HepG2 (cell line): ENCODE data around the gene CNOT1. TPM values are rescaled to one million over a fixed set of nuclear protein-coding genes. Genes with fewer than 3 reads are reported as not detected.

ENCODE experiments used
- ATF7-NPFF ChIP-seq: sonication (generic); formaldehyde crosslinking; IDR thresholded peaks from 2 replicates; pipeline ENCODE4 v1.8.1; 2023; ENCODE audit warnings: mild to moderate bottlenecking, low read depth, missing genetic modification reagents, moderate library complexity
- JDP2 ChIP-seq: sonication (generic); formaldehyde crosslinking; IDR thresholded peaks from 2 replicates; pipeline ENCODE4 v1.8.1; 2022; ENCODE audit warnings: missing genetic modification reagents, borderline replicate concordance
- KDM5A ChIP-seq: fragments of 200-600 bp; sonication (generic); IDR thresholded peaks from 2 replicates; pipeline ENCODE4 v1.7.0; 2018; ENCODE audit warnings: antibody characterized with exemption, mild to moderate bottlenecking, low read length, borderline replicate concordance
- MAZ ChIP-seq, 2 experiments: sonication (generic) in 1 of 2; formaldehyde crosslinking in 1 of 2; IDR thresholded peaks; 2 replicates each; pipeline versions ENCODE4 v1.5.0 to v1.6.1; 2012 to 2020; ENCODE audit warnings: low read depth in 2 of 2, mild to moderate bottlenecking in 2 of 2, borderline replicate concordance in 1 of 2, improper control_type of control experiment in 1 of 2, low read length in 1 of 2, missing genetic modification reagents in 1 of 2, moderate library complexity in 1 of 2
- NFKB2 ChIP-seq: sonication (generic); formaldehyde crosslinking; IDR thresholded peaks from 2 replicates; pipeline ENCODE4 v1.4.0; 2020; ENCODE audit warnings: missing genetic modification reagents, borderline replicate concordance
- PAX8 ChIP-seq: sonication (generic); formaldehyde crosslinking; IDR thresholded peaks from 2 replicates; pipeline ENCODE4 v1.8.0; 2022; ENCODE audit warnings: mild to moderate bottlenecking, missing genetic modification reagents, borderline replicate concordance
- SAP130 ChIP-seq: IDR thresholded peaks from 2 replicates; pipeline ENCODE4 v1.6.1; 2016; ENCODE audit warnings: low read depth
- ZNF598 ChIP-seq: sonication (generic); formaldehyde crosslinking; IDR thresholded peaks from 2 replicates; pipeline ENCODE4 v1.5.1; 2020; ENCODE audit warnings: mild to moderate bottlenecking, missing genetic modification reagents, borderline replicate concordance
- polyA plus RNA-seq, 8 experiments: library from polyadenylated mRNA; depleted of rRNA in 3 of 8; stranded (reverse) in 7 of 8; unstranded in 1 of 8; fragments of >200 nt; fragmentation: Illumina TruSeq in 4 of 8; extraction: Trizol in 4 of 8; gene quantifications; 2 replicates each; pipeline versions ENCODE4 v1.2.1 to v1.2.3, GENCODE V29; 2011 to 2016; ENCODE audit warnings: low read depth in 4 of 8, missing spikeins in 1 of 8, mixed read lengths in 1 of 8; ENCODE audit not compliant: insufficient read depth in 1 of 8
- total RNA-seq, 5 experiments: library from RNA; depleted of rRNA; stranded (reverse); fragments of >200 nt; fragmentation: Illumina TruSeq; extraction: Trizol; gene quantifications; 2 replicates each; pipeline ENCODE4 v1.2.3, GENCODE V29; 2016; ENCODE audit warnings: low read depth in 1 of 5
- TF ChIP-seq, protein P1 (sequence below): sonication (generic); formaldehyde crosslinking; IDR thresholded peaks from 2 replicates; pipeline ENCODE4 v1.5.1; 2020; ENCODE audit warnings: mild to moderate bottlenecking, moderate library complexity, missing genetic modification reagents
- TF ChIP-seq, protein P2 (sequence below): sonication (generic); formaldehyde crosslinking; IDR thresholded peaks from 2 replicates; pipeline ENCODE4 v1.5.1; 2020; ENCODE audit warnings: mild to moderate bottlenecking, missing genetic modification reagents, borderline replicate concordance
- TF ChIP-seq, protein P3 (sequence below): sonication (generic); formaldehyde crosslinking; IDR thresholded peaks from 2 replicates; pipeline ENCODE4 v1.4.0; 2020; ENCODE audit warnings: missing genetic modification reagents, mild to moderate bottlenecking, borderline replicate concordance
- TF ChIP-seq, protein P4 (sequence below): sonication (generic); formaldehyde crosslinking; IDR thresholded peaks from 2 replicates; pipeline ENCODE4 v1.5.1; 2020; ENCODE audit warnings: mild to moderate bottlenecking, missing genetic modification reagents, moderate library complexity
- TF ChIP-seq, protein P5 (sequence below): sonication (generic); formaldehyde crosslinking; IDR thresholded peaks from 2 replicates; pipeline ENCODE4 v1.5.0; 2020; ENCODE audit warnings: mild to moderate bottlenecking, missing genetic modification reagents
- TF ChIP-seq, protein P6 (sequence below): sonication (generic); formaldehyde crosslinking; IDR thresholded peaks from 2 replicates; pipeline ENCODE4 v1.5.1; 2020; ENCODE audit warnings: missing genetic modification reagents, mild to moderate bottlenecking, borderline replicate concordance

The CNOT1 gene
- total and polyA plus RNA-seq, 2 of the 13 experiments (the other 11 are each of a cell fraction or from before 2014, with no cell fraction given) = 188 to 232 TPM

DNA sequence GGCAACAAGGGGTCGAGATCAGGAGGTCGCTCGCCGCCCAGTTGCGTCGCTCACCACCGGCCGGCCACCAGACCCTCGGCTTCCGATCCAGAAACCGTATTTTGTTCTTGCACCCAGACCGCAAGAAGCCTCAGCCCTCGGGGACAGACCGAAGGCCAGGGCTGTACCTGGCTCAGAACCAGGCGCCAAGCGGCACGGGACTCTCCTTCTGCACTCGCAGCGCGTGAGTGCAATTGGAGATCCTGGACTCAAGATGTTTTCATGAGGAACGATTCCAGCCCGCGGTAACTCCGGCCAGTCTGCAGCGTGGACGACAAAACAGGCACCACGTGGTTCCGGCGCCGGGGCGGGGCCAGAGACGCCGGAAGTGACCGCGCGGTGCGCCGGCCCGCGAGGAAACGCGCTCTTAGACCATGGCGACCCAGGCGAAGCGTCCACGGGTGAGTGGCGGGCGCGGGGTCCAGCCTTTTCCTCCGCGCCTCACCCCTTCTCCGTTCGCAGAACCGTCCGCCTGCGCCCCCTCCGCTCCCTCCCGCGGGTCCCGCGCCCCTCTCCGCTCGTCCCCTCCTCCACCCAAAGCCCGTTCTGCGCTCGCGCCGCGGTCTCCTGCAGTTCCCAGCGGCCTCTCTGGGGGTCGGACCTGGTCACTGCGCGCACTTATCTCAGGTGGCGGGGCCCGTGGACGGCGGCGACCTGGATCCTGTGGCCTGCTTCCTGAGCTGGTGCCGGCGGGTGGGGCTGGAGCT, 114.3 kb downstream of the CNOT1 start, which contains the start of gene SETD6 (continued):
- TF ChIP-seq, protein P1, sequence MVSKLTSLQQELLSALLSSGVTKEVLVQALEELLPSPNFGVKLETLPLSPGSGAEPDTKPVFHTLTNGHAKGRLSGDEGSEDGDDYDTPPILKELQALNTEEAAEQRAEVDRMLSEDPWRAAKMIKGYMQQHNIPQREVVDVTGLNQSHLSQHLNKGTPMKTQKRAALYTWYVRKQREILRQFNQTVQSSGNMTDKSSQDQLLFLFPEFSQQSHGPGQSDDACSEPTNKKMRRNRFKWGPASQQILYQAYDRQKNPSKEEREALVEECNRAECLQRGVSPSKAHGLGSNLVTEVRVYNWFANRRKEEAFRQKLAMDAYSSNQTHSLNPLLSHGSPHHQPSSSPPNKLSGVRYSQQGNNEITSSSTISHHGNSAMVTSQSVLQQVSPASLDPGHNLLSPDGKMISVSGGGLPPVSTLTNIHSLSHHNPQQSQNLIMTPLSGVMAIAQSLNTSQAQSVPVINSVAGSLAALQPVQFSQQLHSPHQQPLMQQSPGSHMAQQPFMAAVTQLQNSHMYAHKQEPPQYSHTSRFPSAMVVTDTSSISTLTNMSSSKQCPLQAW = peak; percentile 63; the same call in 1 of the 2 replicates
- TF ChIP-seq ATF7-NPFF (CRISPR knock-in tag) = peak; percentile 97
- TF ChIP-seq ZNF598 (CRISPR knock-in tag) = peak; percentile 98
- peak; percentile 99 for TF ChIP-seq NFKB2 (CRISPR knock-in tag)
- TF ChIP-seq, protein P2, sequence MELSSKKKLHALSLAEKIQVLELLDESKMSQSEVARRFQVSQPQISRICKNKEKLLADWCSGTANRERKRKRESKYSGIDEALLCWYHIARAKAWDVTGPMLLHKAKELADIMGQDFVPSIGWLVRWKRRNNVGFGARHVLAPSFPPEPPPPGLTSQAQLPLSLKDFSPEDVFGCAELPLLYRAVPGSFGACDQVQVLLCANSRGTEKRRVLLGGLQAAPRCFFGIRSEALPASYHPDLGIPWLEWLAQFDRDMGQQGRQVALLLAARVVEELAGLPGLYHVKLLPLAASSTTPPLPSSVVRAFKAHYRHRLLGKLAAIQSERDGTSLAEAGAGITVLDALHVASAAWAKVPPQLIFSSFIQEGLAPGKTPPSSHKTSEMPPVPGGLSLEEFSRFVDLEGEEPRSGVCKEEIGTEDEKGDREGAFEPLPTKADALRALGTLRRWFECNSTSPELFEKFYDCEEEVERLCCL (CRISPR knock-in tag) = peak; percentile 91; the same call in 1 of the 2 replicates
- TF ChIP-seq, protein P3, sequence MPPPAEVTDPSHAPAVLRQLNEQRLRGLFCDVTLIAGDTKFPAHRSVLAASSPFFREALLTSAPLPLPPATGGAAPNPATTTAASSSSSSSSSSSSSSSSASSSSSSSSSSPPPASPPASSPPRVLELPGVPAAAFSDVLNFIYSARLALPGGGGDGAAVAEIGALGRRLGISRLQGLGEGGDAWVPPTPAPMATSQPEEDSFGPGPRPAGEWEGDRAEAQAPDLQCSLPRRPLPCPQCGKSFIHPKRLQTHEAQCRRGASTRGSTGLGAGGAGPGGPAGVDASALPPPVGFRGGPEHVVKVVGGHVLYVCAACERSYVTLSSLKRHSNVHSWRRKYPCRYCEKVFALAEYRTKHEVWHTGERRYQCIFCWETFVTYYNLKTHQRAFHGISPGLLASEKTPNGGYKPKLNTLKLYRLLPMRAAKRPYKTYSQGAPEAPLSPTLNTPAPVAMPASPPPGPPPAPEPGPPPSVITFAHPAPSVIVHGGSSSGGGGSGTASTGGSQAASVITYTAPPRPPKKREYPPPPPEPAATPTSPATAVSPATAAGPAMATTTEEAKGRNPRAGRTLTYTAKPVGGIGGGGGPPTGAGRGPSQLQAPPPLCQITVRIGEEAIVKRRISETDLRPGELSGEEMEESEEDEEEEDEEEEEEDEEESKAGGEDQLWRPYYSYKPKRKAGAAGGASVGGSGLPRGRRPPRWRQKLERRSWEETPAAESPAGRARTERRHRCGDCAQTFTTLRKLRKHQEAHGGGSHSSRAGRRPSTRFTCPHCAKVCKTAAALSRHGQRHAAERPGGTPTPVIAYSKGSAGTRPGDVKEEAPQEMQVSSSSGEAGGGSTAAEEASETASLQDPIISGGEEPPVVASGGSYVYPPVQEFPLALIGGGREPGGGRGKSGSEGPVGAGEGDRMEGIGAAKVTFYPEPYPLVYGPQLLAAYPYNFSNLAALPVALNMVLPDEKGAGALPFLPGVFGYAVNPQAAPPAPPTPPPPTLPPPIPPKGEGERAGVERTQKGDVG = peak; percentile 92; the same call in 1 of the 2 replicates
- TF ChIP-seq JDP2 (CRISPR knock-in tag) = peak; percentile 26; the same call in 1 of the 2 replicates
- peak; percentile 53 for TF ChIP-seq KDM5A
- TF ChIP-seq, protein P4, sequence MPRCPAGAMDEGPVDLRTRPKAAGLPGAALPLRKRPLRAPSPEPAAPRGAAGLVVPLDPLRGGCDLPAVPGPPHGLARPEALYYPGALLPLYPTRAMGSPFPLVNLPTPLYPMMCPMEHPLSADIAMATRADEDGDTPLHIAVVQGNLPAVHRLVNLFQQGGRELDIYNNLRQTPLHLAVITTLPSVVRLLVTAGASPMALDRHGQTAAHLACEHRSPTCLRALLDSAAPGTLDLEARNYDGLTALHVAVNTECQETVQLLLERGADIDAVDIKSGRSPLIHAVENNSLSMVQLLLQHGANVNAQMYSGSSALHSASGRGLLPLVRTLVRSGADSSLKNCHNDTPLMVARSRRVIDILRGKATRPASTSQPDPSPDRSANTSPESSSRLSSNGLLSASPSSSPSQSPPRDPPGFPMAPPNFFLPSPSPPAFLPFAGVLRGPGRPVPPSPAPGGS (CRISPR knock-in tag) = peak; percentile 98; the same call in 1 of the 2 replicates
- TF ChIP-seq, protein P5, sequence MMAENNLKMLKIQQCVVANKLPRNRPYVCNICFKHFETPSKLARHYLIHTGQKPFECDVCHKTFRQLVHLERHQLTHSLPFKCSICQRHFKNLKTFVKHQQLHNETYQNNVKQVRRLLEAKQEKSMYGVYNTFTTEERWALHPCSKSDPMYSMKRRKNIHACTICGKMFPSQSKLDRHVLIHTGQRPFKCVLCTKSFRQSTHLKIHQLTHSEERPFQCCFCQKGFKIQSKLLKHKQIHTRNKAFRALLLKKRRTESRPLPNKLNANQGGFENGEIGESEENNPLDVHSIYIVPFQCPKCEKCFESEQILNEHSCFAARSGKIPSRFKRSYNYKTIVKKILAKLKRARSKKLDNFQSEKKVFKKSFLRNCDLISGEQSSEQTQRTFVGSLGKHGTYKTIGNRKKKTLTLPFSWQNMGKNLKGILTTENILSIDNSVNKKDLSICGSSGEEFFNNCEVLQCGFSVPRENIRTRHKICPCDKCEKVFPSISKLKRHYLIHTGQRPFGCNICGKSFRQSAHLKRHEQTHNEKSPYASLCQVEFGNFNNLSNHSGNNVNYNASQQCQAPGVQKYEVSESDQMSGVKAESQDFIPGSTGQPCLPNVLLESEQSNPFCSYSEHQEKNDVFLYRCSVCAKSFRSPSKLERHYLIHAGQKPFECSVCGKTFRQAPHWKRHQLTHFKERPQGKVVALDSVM = peak; percentile 54
- TF ChIP-seq PAX8 (CRISPR knock-in tag) = peak; percentile 92; the same call in 1 of the 2 replicates
- TF ChIP-seq MAZ (IDR thresholded peaks at IDR 0.05; ENCODE audit: borderline replicate concordance, low read depth, low read length) = peak; percentile 8; the same call in 1 of the 2 replicates
- peak; percentile 96 for TF ChIP-seq MAZ (CRISPR knock-in tag; IDR thresholded peaks at IDR 0.05; ENCODE audit: low read depth)
- peak; percentile 100 for TF ChIP-seq SAP130 (CRISPR knock-in tag)
- TF ChIP-seq, protein P6, sequence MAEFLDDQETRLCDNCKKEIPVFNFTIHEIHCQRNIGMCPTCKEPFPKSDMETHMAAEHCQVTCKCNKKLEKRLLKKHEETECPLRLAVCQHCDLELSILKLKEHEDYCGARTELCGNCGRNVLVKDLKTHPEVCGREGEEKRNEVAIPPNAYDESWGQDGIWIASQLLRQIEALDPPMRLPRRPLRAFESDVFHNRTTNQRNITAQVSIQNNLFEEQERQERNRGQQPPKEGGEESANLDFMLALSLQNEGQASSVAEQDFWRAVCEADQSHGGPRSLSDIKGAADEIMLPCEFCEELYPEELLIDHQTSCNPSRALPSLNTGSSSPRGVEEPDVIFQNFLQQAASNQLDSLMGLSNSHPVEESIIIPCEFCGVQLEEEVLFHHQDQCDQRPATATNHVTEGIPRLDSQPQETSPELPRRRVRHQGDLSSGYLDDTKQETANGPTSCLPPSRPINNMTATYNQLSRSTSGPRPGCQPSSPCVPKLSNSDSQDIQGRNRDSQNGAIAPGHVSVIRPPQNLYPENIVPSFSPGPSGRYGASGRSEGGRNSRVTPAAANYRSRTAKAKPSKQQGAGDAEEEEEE (CRISPR knock-in tag) = no peak; the same call in 1 of the 2 replicates
